ENCODE results near the gene TYR. TPM values are rescaled to one million over a fixed set of nuclear protein-coding genes. Genes with fewer than 3 reads are reported as not detected.

The TYR gene
- total RNA-seq, 3 donors from 2014 or later (not counting 1 experiment from before 2014, with no cell fraction given) = not detected

- no peaks in the 10 kb centered on the region for H3K27me3 Mint-ChIP-seq (ENCODE audit: low read depth in 2 of 2)
- no peaks in the 10 kb centered on the region for H3K36me3 Mint-ChIP-seq
- H3K27me3 ChIP-seq (ENCODE audit: control insufficient read depth, insufficient read depth, low read length) = no peaks in the 10 kb centered on the region
- no peaks in the 10 kb centered on the region for H3K4me1 Mint-ChIP-seq
- H3K4me1 ChIP-seq (ENCODE audit: control insufficient read depth, insufficient read depth, low read length) = no peaks in the 10 kb centered on the region
- H3K9me3 ChIP-seq (ENCODE audit: control insufficient read depth, insufficient read depth, low read length) = no peaks in the 10 kb centered on the region
- peaks cover 3 to 7% of the 10 kb centered on the region in 2 donors for H3K9me3 Mint-ChIP-seq
- no peak overlapping the region for H3K4me3 ChIP-seq (ENCODE audit: low read length)
- WGBS (ENCODE audit: insufficient coverage) = no CpG with 5 or more reads among the region's 2 CpGs
- intact Hi-C loops (cut with micrococcal nuclease) = no loop called here
- ATAC-seq = no peak
- H3K27ac Mint-ChIP-seq = no peak overlapping the region
- no peak overlapping the region for H3K27ac ChIP-seq (ENCODE audit: low read length)
- H3K4me3 Mint-ChIP-seq = no peak overlapping the region
- H3K36me3 ChIP-seq (ENCODE audit: control insufficient read depth, insufficient read depth, low read length) = no peaks in the 10 kb centered on the region
- no peak for DNase-seq
- TF ChIP-seq CTCF (IDR thresholded peaks at IDR 0.05) = no peak
These were observed 12.1 kb downstream of the TYR start for GRCh38 chr11:89189776-89190175.

GRCh38 chr11:89201138-89201537 is 23.5 kb downstream of the TYR start:
- no peak for TF ChIP-seq CTCF (IDR thresholded peaks at IDR 0.05)
- DNase-seq = no peak
- Mint-ChIP-seq H3K36me3 (no peaks in the 10 kb centered on the region), H3K4me1 (no peaks in the 10 kb centered on the region), H3K4me3 (no peak overlapping the region), H3K9me3 (peaks cover 5 to 7% of the 10 kb centered on the region in 2 donors), H3K27ac (no peak overlapping the region), H3K27me3 (ENCODE audit: low read depth in 2 of 2) (no peaks in the 10 kb centered on the region)
- no peaks in the 10 kb centered on the region for H3K36me3 ChIP-seq (ENCODE audit: control insufficient read depth, insufficient read depth, low read length)
- no peaks in the 10 kb centered on the region for H3K9me3 ChIP-seq (ENCODE audit: control insufficient read depth, insufficient read depth, low read length)
- WGBS (ENCODE audit: insufficient coverage) = no CpG with 5 or more reads among the region's 1 CpG
- H3K27me3 ChIP-seq (ENCODE audit: control insufficient read depth, insufficient read depth, low read length) = no peaks in the 10 kb centered on the region
- H3K27ac ChIP-seq (ENCODE audit: low read length) = no peak overlapping the region
- intact Hi-C loops (cut with micrococcal nuclease) = no loop called here
- H3K4me3 ChIP-seq (ENCODE audit: low read length) = no peak overlapping the region
- H3K4me1 ChIP-seq (ENCODE audit: control insufficient read depth, insufficient read depth, low read length) = no peaks in the 10 kb centered on the region
- ATAC-seq = no peak

- H3K4me3 ChIP-seq (ENCODE audit: low read length) = no peak overlapping the region
- no peak for ATAC-seq
- H3K27ac Mint-ChIP-seq = no peak overlapping the region
These were observed 26.1 kb downstream of the TYR start for GRCh38 chr11:89203814-89204213.

More at GRCh38 chr11:89203814-89204213, 26.1 kb downstream of the TYR start:
- H3K27me3 Mint-ChIP-seq (ENCODE audit: low read depth in 2 of 2) = no peaks in the 10 kb centered on the region
- no peaks in the 10 kb centered on the region for H3K36me3 ChIP-seq (ENCODE audit: control insufficient read depth, insufficient read depth, low read length)
- no peak for TF ChIP-seq CTCF (IDR thresholded peaks at IDR 0.05)
- DNase-seq = no peak
- intact Hi-C loops (cut with micrococcal nuclease) = no loop called here
- H3K4me1 Mint-ChIP-seq = no peaks in the 10 kb centered on the region
- H3K4me3 Mint-ChIP-seq = no peak overlapping the region
- no peaks in the 10 kb centered on the region for H3K4me1 ChIP-seq (ENCODE audit: control insufficient read depth, insufficient read depth, low read length)
- H3K27me3 ChIP-seq (ENCODE audit: control insufficient read depth, insufficient read depth, low read length) = no peaks in the 10 kb centered on the region
- H3K9me3 ChIP-seq (ENCODE audit: control insufficient read depth, insufficient read depth, low read length) = peaks cover under 1% of the 10 kb centered on the region
- no peak overlapping the region for H3K27ac ChIP-seq (ENCODE audit: low read length)
- no peaks in the 10 kb centered on the region for H3K36me3 Mint-ChIP-seq
- H3K9me3 Mint-ChIP-seq = peaks cover 8 to 10% of the 10 kb centered on the region in 2 donors

Data from natural killer cell (primary cell).